Measurements from ENCODE around the gene OR5H14.

Gene OR5H14

GRCh38 chr3:98199020-98199419 is 51.7 kb downstream of the OR5H14 start:
- no peak for DNase-seq (ENCODE audit: low read depth in 2 of 2)
